ENCODE results near the gene RALY.

The RALY gene

DNA sequence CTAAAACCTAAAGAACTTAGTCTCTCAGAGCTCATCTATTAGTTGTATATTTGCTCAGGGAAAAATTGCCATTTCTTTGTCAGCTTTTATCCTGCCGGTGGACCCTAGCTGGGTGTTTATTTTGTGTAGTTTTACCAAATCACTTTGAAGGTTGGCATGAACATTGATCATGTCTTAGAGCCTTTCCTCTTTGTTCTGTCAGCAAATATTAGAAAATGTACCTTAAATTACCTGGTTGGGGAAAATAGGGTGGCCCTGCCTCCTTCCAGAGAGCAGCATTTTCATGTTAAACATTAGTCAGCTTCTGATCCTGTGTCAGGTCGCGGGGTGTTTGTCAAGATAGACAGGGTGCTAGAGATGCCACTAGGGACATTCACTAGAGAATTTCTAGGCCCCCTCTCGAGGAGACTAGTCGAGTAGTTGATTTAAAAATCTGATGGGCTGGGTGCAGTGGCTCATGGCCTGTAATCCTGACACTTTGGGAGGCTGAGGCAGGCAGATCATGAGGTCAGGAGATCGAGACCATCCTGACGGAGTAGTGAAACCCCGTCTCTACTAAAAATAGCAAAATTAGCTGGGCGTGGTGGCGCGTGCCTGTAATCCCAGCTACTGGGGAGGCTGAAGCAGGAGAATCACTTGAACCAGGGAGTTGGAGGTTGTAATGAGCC lies 11.2 kb downstream of the RALY start:
- no peak overlapping the region for H3K4me3 ChIP-seq (ENCODE audit: low read length)
- no peak for DNase-seq (ENCODE audit: low read depth)
- TF ChIP-seq, protein P1, sequence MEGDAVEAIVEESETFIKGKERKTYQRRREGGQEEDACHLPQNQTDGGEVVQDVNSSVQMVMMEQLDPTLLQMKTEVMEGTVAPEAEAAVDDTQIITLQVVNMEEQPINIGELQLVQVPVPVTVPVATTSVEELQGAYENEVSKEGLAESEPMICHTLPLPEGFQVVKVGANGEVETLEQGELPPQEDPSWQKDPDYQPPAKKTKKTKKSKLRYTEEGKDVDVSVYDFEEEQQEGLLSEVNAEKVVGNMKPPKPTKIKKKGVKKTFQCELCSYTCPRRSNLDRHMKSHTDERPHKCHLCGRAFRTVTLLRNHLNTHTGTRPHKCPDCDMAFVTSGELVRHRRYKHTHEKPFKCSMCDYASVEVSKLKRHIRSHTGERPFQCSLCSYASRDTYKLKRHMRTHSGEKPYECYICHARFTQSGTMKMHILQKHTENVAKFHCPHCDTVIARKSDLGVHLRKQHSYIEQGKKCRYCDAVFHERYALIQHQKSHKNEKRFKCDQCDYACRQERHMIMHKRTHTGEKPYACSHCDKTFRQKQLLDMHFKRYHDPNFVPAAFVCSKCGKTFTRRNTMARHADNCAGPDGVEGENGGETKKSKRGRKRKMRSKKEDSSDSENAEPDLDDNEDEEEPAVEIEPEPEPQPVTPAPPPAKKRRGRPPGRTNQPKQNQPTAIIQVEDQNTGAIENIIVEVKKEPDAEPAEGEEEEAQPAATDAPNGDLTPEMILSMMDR (IDR thresholded peaks at IDR 0.05; ENCODE audit: insufficient read depth, low read depth, low read length, missing control alignments): no peak

DNA sequence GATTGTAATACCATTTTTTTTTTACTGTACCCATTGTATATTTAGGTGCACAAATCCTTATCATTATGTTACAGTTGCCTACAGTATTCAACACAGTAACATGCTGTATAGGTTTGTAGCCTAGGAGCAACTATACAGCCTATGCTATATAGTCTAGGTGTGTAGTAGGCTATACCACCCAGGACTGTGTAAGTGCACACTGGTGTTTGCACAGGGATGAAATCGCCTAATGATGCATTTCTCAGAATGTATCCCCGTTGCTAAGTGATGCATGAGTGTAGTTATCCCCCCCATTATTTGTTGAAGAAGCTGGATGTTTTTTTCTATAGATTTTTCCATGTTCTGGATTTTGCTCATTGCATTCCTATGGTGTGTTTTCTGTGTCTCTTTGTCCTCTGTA lies 12.9 kb downstream of the RALY start:
- H3K4me3 ChIP-seq (ENCODE audit: low read length): no peak overlapping the region
- no peak for DNase-seq (ENCODE audit: low read depth)
- TF ChIP-seq, protein P1 (IDR thresholded peaks at IDR 0.05; ENCODE audit: insufficient read depth, low read depth, low read length, missing control alignments): no peak

DNA sequence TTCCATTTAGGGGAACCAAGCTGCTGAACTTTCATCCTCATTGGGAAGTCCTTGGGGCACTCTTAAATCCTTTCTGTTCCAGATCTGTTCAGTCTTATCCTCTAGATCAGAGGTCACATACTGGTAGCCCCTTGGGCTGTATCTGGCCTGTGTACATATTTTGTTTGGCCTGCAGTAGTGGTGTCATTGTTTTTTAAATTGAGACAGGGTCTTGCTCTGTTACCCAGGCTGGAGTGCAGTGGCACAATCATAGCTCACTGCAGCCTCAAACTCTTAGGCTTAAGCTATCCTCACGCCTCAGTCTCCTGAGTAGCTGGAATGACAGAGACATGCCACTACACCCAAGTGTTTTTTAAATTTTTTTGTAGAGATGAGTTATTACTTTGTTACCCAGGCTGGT lies 14.8 kb downstream of the RALY start:
- TF ChIP-seq, protein P1 (IDR thresholded peaks at IDR 0.05; ENCODE audit: insufficient read depth, low read depth, low read length, missing control alignments): no peak
- DNase-seq (ENCODE audit: low read depth): no peak
- no peak overlapping the region for H3K4me3 ChIP-seq (ENCODE audit: low read length)

DNA sequence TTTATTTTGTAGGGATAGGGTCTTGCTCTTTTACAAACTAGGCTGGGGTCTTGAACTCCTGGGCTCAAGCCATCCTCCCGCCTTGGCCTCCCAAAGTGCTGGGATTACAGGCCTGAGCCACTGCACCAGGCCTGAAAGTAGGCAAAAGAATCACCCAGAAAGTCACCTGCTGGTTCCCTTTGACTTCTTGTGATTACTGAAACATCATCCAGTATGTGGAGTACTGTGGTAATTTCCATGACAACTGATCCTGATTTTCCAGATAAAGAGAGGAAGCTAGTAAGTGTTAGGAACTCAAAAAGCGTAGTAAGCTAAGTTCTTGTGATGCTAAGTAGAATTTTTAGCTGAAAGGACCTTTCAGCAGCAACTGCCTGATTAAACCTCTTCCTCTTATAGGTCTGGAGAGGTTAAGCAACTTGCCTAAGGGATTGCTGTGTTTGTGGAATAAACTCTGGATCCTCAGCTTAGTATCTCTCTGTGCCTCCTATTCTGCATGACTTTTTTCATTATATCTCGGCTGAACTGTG lies 16.8 kb downstream of the RALY start:
- no peak for DNase-seq (ENCODE audit: low read depth)
- no peak overlapping the region for H3K4me3 ChIP-seq (ENCODE audit: low read length)
- TF ChIP-seq, protein P1 (IDR thresholded peaks at IDR 0.05; ENCODE audit: insufficient read depth, low read depth, low read length, missing control alignments): no peak

DNA sequence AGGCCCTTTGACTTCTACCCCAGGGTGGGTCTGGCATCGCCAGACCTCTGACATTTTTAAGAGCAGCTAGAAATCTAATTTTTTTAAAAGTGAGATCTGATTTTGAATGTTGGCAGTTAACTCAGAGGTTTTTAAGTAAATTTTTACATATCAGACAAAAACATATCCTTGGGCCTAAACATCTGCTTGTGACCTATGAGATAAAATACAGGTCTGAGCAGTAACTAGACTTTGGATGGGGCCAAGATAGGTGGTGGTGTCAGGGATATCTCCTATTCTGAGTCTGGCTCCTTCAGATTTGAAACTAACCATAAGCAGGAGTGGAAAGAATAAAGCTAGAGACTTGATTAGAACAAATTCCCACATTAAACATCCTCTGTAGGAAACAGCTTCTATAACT lies 17.6 kb downstream of the RALY start:
- no peak for DNase-seq (ENCODE audit: low read depth)
- TF ChIP-seq, protein P1 (IDR thresholded peaks at IDR 0.05; ENCODE audit: insufficient read depth, low read depth, low read length, missing control alignments): no peak
- H3K4me3 ChIP-seq (ENCODE audit: low read length): no peak overlapping the region

DNA sequence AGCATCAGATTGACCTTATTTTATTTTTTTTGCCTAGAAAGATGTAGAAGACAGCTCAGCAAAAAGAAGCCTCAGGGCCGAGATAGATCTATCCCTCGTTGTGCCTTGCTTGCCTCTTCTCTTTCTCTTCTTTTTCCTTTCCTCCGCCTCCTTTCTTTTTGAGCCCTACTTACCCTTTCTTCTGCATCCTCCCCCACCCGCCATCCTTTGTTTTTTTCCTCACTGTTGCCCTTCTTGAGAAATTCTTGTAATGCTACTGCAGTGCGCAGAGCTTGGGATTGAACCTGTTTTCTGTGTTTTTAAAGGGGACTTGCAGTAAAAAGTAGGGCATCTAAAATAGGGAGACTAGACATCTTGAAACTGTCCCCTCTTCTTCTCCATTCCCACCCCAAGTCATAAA lies 18.6 kb downstream of the RALY start:
- TF ChIP-seq, protein P1 (IDR thresholded peaks at IDR 0.05; ENCODE audit: insufficient read depth, low read depth, low read length, missing control alignments): no peak
- no peak for DNase-seq (ENCODE audit: low read depth)
- H3K4me3 ChIP-seq (ENCODE audit: low read length): no peak overlapping the region

DNA sequence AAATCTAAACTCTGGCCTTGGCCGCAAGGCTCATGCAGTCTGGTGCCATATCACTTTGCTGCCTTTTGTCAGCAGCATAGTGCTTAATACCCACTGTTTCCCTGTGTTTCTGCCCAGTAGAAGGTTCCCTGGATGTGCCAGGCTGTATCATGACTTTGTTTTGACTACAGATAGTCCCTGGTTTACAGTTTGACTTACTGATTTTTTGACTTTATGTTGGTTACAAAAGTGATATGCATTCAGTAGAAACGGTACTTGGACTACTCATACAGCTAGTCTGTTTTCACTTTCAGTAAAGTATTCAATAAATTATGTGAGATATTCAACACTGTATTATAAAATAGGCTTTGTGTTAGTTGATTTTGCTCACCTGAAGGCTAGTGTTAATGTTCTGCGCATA lies 19.0 kb downstream of the RALY start:
- TF ChIP-seq, protein P1 (IDR thresholded peaks at IDR 0.05; ENCODE audit: insufficient read depth, low read depth, low read length, missing control alignments): no peak
- no peak overlapping the region for H3K4me3 ChIP-seq (ENCODE audit: low read length)
- DNase-seq (ENCODE audit: low read depth): no peak
